Measurements from ENCODE around the gene SLC44A2. TPM values are rescaled to one million over a fixed set of nuclear protein-coding genes. Genes with fewer than 3 reads are reported as not detected.

Gene SLC44A2
- total RNA-seq, 1 donor from 2014 or later: 129 TPM

- intact Hi-C loops (cut with micrococcal nuclease): no loop called here
Observed at GRCh38 chr19:10680545-10681135, 55.3 kb downstream of the SLC44A2 start.

DNA sequence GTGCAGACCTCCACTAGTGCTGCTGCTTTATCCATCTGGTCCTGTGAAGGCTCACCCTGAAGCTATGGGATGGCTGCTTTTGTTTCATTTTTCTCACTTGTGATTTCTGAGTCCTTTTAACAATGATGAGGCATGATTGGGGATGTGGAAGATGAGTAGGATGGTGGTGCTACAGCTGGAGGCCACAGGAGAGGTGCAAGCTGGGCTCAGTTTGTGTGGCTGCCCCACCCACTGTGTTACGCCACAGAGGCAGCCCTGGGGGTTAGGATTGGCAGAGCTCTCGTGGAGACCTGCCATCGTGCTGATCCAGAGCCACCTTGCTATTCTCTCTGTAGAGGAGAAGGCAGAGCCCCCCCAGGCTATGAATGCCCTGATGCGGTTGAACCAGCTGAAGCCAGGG, 56.3 kb downstream of the SLC44A2 start:
- intact Hi-C loops (cut with micrococcal nuclease): no loop called here

- intact Hi-C loops (cut with micrococcal nuclease): no loop called here
Observed at GRCh38 chr19:10682397-10683063, 57.2 kb downstream of the SLC44A2 start.

- intact Hi-C loops (cut with micrococcal nuclease): no loop called here
Observed at GRCh38 chr19:10683064-10683426, 57.7 kb downstream of the SLC44A2 start.

GRCh38 chr19:10683582-10683981, 58.2 kb downstream of the SLC44A2 start:
- intact Hi-C loops (cut with micrococcal nuclease): no loop called here

GRCh38 chr19:10685210-10685609, 59.9 kb downstream of the SLC44A2 start:
- intact Hi-C loops (cut with micrococcal nuclease): no loop called here

DNA sequence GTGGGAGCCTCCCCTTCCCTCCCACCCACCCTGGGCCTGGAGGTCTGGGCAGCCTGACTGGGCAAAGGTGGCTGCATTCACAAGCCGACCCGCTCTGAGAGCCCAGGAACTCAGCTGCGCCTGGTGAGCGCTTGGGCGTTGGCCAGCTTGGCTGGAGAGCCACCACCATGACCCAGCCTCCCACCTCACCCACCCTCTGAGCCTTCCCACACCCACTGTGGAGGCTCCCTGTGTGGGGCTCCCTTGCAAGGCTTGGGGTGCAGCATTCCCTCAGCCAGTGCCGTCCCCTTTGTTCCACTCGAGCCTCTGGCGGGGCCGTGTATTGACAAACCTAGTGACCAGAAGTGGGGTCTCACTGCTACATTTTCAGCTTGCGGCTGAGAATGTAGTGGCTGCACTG, 60.8 kb downstream of the SLC44A2 start:
- intact Hi-C loops (cut with micrococcal nuclease): no loop called here

- intact Hi-C loops (cut with micrococcal nuclease): no loop called here
Observed at GRCh38 chr19:10686661-10687517, 61.5 kb downstream of the SLC44A2 start.

DNA sequence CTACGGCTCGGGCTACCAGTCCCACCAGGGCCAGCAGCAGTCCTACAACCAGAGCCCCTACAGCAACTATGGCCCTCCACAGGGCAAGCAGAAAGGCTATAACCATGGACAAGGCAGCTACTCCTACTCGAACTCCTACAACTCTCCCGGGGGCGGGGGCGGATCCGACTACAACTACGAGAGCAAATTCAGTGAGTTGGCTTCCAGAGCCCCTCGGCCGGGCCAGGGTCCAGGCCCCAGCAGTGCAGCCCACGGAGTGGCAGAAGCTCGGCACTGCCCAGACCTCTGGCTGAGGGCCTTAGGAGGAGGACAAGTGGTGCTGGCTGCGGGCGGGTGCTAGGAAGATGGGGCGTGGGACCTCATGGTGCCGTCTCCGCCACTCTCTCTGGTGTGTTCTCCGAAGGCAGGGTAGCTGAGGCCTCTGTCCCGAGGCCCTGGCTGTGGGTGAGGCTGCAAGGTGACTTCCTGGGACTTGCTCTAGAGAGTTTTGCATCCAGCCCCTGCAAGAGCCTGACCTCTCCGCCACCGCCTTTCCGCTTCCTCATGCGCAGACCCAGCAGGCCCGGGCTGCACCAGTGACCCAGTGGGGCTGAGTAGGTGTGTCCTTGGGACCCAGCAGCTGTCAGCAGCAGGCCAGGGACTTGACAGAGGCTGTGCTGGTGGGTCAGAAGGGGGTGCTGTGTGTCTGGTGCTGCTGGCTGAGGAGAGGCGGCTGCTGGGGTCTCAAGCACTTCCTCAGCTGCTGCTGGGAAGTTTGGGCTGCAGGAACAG, 62.4 kb downstream of the SLC44A2 start:
- intact Hi-C loops (cut with micrococcal nuclease): no loop called here

DNA sequence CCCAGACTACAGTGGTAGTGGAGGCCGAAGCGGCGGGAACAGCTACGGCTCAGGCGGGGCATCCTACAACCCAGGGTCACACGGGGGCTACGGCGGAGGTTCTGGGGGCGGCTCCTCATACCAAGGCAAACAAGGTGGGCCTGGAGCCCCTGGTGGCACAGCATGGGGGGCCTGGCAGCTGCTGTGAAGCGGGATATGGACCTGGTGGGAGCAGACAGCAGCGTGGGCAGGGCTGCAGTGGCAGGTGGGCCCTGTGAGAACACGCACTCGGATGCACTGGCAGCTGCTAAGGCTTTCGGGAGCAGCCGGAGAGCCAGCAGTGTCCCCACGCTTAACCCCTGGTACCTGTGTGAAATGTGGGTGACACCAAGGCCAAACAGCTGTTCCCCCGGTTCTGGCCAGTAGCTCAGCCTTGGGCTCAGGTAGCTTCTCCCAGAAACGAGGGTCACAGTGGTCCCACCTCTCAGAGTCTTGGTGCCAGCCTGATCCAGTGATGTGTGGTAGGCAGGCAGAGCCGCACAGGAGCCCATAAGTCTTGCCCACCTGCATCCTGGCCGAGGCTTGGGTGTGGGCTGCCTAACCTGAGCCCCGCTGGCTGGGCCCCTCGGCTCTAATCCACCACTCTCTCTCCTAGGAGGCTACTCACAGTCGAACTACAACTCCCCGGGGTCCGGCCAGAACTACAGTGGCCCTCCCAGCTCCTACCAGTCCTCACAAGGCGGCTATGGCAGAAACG, 63.4 kb downstream of the SLC44A2 start:
- intact Hi-C loops (cut with micrococcal nuclease): no loop called here

- intact Hi-C loops (cut with micrococcal nuclease): loop anchor here (10.0 kb wide), 1 partner anchor 216 kb away; no protein-coding TSS in a partner anchor
Observed at GRCh38 chr19:10690341-10690781, 65.0 kb downstream of the SLC44A2 start.

GRCh38 chr19:10691178-10691881, 66.0 kb downstream of the SLC44A2 start:
- intact Hi-C loops (cut with micrococcal nuclease): loop anchor here (10.0 kb wide), 1 partner anchor 217 kb away; no protein-coding TSS in a partner anchor

- intact Hi-C loops (cut with micrococcal nuclease): loop anchor here (10.0 kb wide), 1 partner anchor 217 kb away; no protein-coding TSS in a partner anchor
Observed at GRCh38 chr19:10691883-10692282, 66.5 kb downstream of the SLC44A2 start.

- intact Hi-C loops (cut with micrococcal nuclease): loop anchor here (10.0 kb wide), 1 partner anchor 218 kb away; no protein-coding TSS in a partner anchor
Observed at GRCh38 chr19:10692673-10693264, 67.4 kb downstream of the SLC44A2 start.

Other genes starting within 250 kb of the SLC44A2 start
- gene TYK2, start 245.0 kb upstream of the SLC44A2 start, total RNA-seq: 250 and 257 TPM in 2 replicates
- 201 and 202 TPM in 2 replicates for gene CDC37, start 222.0 kb upstream of the SLC44A2 start, total RNA-seq
- 61.2 and 64.9 TPM in 2 replicates for gene PDE4A, start 205.0 kb upstream of the SLC44A2 start, total RNA-seq
- gene KEAP1, start 122.2 kb upstream of the SLC44A2 start, total RNA-seq: 88.7 and 98.7 TPM in 2 replicates
- not detected in 2 replicates for gene S1PR5, start 108.1 kb upstream of the SLC44A2 start, total RNA-seq
- 36.5 and 40.6 TPM in 2 replicates for gene ATG4D, start 81.6 kb upstream of the SLC44A2 start, total RNA-seq
- gene KRI1, start 59.5 kb upstream of the SLC44A2 start, total RNA-seq: 56.2 and 61.4 TPM in 2 replicates
- gene CDKN2D, start 56.6 kb upstream of the SLC44A2 start, total RNA-seq: 52.0 and 55.1 TPM in 2 replicates
- not detected in 2 replicates for gene AP1M2, start 38.2 kb upstream of the SLC44A2 start, total RNA-seq
- 420 and 439 TPM in 2 replicates for gene ILF3, start 28.8 kb downstream of the SLC44A2 start, total RNA-seq
- 52.4 and 53.7 TPM in 2 replicates for gene QTRT1, start 75.9 kb downstream of the SLC44A2 start, total RNA-seq
- 264 and 273 TPM in 2 replicates for gene DNM2, start 92.5 kb downstream of the SLC44A2 start, total RNA-seq
- 10.0 and 12.8 TPM in 2 replicates for gene TMED1, start 210.7 kb downstream of the SLC44A2 start, total RNA-seq
- gene C19orf38, start 222.9 kb downstream of the SLC44A2 start, total RNA-seq: 1.3 and 2.2 TPM in 2 replicates
- gene CARM1, start 246.0 kb downstream of the SLC44A2 start, total RNA-seq: 38.6 and 40.7 TPM in 2 replicates